Nucleus accumbens (tissue), 56 donors: ENCODE data around the gene SCAF8.

Experiments used
- DNase-seq, 56 donors: peaks; one replicate each; lab custom pipeline; 2025; lab: John Stamatoyannopoulos, UW

The SCAF8 gene

GRCh38 chr6:154876486-154877280 is 143.5 kb downstream of the SCAF8 start:
- no peak for DNase-seq

GRCh38 chr6:154878871-154879491 is 145.8 kb downstream of the SCAF8 start:
- no peak for DNase-seq

- DNase-seq, result no peak
These were observed 148.9 kb downstream of the SCAF8 start for GRCh38 chr6:154882107-154882506.
